Limb (tissue), 2 donors: Measurements from ENCODE around the gene FAM186B.
"Not testable (repeated sequence)": the region's sequence is repeated elsewhere in the genome, so short reads cannot be mapped to it uniquely, and the experiment has no call there.

Experiments
- DNase-seq, 2 donors: peaks; one replicate each; pipeline ENCODE4 v3.0.0-alpha.2; 2016; ENCODE audit errors: extremely low spot score in 2 of 2

Gene FAM186B

GRCh38 chr12:49635036-49635435 lies 29.6 kb upstream of the FAM186B start:
- no peak for DNase-seq

DNA sequence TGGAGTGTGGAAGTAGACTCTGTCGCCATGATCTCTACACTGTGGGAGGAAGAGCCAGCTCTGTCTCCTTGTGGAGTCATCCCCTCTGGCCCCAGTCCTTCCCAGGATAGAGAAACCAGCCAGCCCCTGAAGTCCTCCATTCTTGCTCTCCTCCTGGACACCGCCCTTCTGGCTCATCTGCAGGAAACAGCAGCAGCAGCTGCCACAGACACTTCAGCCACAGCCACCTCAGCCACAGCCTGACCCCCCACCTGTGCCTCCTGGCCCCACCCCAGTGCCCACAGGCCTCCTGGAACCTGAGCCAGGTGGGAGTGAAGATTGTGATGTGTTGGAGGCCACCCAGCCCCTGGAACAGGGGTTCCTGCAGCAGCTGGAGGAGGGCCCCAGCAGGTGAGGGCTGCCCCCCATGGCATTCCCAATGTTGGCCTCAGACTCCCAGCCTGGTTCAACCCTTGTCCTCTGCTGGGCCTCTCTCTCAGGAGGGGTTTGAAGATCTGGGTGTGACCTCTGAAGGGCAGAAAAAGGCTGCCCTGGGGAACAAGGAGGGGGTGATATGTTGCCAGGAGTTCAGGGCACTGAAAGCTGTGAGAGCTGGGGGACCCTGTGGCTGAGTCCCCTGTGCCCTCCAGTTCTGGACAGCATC lies 28.4 kb upstream of the FAM186B start:
- DNase-seq: no peak

DNA sequence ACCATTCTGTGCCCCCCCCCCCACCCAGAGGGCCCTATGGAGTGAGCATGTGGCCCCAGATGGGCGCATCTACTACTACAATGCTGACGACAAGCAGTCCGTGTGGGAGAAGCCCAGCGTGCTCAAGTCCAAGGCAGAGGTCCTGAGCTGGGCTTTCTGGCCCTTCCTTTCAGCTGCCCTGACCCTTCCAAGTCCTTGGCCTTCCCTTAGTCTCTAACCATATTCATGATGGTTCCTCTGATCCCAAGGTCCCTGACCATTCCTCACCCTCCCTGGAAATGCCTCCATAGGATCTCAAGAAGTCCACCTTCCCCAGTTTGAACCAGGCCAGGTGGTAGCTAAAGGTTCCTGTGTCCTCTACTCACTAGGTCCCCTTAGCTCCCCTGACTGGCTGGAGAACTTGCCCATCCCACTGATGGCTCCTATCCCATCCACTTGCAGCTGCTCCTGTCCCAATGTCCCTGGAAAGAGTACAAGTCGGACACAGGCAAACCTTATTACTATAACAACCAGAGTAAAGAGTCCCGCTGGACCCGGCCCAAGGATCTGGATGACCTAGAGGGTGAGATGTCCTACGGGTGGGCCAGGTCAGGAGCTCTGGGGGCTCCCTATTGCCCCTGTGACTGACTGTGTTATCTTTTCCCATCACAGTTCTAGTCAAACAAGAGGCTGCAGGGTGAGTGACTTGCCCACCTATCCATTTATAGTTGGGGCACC lies 27.7 kb upstream of the FAM186B start:
- no peak for DNase-seq

GRCh38 chr12:49632401-49632800 lies 27.0 kb upstream of the FAM186B start:
- DNase-seq: no peak

- DNase-seq: no peak
Measured at GRCh38 chr12:49631336-49631907, 26.0 kb upstream of the FAM186B start.

DNA sequence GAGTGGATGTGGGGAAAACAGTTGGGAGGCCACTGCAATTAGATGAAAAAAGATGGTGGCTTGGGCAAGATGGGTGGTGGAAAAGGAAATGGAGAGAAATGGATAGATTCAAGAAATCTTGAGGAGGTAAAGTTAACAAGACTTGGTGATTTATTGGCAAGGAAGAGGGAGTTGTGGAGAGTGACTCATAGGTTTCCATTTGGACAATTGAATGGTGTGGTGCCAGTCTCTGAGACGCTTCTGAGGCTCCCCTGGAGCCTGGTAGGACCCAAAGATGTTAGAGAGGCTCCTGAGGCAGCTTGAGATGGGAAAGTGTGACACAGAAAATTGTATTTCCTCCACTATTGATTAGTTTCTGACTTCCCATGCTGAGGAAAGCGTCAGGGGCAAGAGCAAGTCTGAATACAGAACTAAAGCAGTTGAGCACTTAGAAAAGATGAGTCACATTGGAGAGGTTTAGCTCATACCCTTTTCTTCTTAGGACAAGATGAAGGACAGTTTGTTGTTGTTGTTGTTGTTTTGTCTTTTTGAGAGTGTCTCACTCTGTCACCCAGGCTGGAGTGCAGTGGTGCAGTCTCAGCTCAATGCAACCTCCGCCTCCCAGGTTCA lies 22.4 kb upstream of the FAM186B start:
- DNase-seq: no peak

DNA sequence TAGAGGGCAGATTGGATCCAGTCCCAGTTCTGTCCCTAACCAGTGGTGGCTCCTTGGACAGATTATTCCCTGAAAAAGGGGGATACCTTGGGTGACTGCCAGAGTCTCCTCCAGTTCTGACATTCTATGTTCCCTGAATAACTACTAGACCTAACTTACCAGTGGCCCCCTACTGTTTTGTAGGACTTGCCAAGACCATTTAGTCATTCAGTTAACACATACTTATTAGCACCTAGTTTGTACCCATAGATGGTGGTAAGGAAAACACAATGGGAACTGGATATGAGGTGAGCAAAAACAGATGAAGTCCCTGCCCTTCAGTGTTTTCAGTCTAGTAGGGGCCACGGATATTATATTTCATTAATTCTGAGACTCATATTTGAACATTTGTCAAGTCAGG lies 21.4 kb upstream of the FAM186B start:
- DNase-seq: no peak

GRCh38 chr12:49626169-49626835 lies 20.9 kb upstream of the FAM186B start:
- DNase-seq: no peak

GRCh38 chr12:49624921-49625577 lies 19.6 kb upstream of the FAM186B start:
- no peak for DNase-seq

GRCh38 chr12:49623142-49623904 lies 17.9 kb upstream of the FAM186B start, which contains the start of gene PRPF40B:
TSS of gene PRPF40B (plus strand) at chr12:49623561. CDS start at chr12:49623591, 30 bp downstream.
- peak; percentile 85 to 94 for DNase-seq

GRCh38 chr12:49622501-49623141 lies 17.2 kb upstream of the FAM186B start:
- DNase-seq: no peak

DNA sequence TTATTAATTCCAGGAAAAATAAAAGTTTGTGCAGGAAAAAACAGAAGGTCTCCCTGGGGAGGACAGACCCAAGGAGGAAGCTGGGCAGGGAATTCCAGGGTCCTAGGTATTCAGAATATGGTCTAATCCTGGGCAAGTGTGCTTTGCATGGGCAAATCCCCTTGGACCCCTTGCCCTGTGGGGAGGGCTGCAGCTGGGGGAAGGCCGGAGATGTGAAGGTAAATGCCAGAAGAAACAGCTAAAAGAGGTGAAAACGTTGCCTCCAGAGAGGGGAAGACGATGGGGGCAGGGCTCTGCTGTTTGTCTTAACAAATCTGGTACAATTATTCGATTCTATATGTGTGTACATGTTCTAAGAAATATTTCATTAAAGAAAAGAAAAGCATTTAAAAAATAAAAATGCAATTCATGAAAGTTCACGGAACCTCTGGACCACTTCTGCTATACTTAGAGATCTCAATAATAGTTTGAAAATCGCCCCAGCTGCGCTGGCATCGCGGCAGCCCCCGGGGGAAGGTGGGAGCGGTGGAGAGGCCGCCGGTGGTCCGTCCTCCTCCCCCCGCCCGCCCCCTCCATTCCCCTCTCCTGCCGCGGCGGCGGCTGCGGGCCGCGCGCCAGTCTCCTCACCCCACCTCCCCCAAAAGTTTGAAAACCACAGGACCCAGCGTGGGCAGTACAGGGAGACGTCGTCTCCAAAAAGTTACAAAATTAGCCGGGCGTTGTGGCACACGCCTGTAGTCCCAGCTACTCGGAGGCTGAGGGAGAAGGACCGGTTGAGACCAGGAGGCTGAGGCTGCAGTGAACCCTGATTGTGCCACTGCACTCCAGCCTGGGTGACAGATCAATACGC lies 16.4 kb upstream of the FAM186B start:
- DNase-seq: no peak

GRCh38 chr12:49619286-49619685 lies 13.8 kb upstream of the FAM186B start:
- no peak for DNase-seq

GRCh38 chr12:49618576-49618975 lies 13.1 kb upstream of the FAM186B start:
- no peak for DNase-seq

DNA sequence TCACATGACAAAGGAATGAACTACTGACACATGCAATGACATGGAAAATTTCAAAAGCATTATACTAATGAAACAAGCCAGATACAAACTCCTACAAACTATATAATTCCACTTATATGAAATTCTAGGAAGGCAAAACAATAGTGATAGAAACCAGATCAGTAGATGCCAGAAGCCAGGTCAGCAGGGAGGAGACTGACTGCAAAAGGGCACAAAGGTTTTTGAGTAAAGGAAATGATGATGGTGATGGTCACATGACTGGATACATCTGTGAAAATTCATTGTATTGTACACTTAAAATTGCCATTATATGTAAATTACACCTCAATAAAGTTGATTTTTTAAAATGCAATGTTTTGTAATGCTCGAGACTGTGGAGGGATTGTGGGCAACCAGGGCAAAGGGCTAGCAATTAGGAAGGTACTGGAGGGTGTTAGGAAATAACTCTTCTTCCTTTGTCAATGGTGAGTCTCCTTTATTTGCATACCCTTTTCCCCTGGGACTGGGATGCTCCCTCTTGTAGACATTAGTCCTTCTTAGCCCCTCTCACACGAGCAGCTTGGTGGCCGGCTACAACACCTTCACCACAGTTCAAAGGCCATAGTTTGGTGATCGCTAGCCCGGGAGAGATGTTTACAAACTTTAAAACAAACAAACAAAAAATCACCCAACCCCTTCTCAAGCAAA lies 11.2 kb upstream of the FAM186B start:
- no peak for DNase-seq

- DNase-seq: no peak
Measured at GRCh38 chr12:49615725-49616124, 10.3 kb upstream of the FAM186B start.

DNA sequence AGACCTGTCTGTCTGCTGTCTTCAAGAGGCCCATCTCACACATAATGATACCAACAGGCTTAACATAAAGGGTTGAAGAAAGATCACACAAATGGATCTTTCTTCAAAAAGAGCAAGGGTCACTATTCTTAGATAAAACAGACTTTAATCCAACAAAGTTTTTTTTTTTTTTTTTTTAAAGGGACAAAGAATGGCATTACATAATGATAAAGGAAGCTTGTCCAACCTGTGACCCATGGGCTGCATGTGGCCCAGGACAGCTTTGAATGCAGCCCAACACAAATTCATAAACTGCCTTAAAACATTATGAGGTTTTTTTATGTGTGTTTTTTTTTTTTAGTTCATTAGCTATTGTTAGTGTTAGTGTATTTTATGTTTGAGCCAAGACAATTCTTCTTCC lies 6.8 kb upstream of the FAM186B start:
- no peak for DNase-seq

DNA sequence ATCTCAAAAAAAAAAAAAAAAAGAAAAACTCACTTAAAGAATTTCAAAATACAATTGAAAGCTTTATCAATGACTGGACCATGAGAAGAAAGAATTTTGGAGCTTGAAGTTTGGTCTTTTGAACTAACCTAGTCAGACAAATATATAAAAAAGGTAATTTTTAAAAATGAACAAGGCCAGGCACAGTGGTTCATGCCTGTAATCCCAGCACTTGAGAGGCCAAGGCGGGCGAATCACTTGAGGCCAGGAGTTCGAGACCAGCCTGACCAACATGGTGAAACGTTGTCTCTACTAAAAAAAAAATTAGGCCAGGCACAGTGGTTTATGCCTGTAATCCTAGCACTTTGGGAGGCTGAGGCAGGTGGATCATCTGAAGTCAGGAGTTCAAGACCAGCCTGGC lies 5.3 kb upstream of the FAM186B start:
- DNase-seq: not testable (repeated sequence)

- no peak for DNase-seq
Measured at GRCh38 chr12:49609875-49610154, 4.4 kb upstream of the FAM186B start.
